ENCODE results near the gene NOP10.

DNA sequence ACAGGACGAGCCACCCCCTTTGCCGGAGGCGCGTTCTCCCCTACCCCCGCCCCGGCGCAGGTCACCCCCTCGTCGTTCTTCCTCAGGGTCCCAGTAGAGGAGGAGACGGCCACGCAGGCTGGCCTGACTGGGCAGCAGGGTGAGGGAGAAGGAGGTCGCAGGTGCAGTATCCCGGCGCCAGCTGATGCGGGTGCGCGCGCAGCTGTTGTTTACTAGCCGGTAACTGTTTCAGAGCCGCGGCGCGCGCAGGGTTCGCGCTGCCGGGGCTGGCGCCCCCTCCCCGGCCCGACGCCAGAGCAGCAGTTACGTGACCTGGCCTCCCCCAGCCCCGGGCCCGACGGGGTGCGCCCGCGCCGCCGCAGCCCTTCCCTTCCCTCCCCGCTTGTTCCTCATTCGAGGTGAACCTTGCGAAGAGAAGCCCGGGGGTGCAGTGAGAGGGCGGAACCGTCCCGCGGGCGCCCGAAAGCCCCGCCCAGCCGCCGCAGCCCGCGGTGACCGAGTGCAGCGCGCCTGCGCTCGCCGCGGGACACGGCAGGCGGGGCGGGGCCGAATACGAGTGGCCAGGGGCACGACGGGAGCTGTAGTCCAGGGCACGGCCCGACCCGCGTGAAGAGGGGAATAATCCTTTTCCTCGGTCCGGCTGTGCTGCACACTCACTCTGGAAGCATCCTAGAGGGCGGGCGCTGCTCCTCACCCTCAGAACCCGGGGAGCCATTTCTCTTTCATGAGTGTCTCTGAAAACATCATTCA lies 5.2 kb downstream of the NOP10 start, which contains the start of gene SLC12A6:
- TF ChIP-seq GATA3 (IDR thresholded peaks at IDR 0.05; ENCODE audit: low read depth, low read length): no peak
- TF ChIP-seq GATA2 (IDR thresholded peaks at IDR 0.05; ENCODE audit: low read depth, low read length): no peak; the same call in 1 of the 2 replicates
